ENCODE measurements around the gene CUL3. TPM values are rescaled to one million over a fixed set of nuclear protein-coding genes. Genes with fewer than 3 reads are reported as not detected.

Gene CUL3
- total and polyA plus RNA-seq, 8 donors: 70.9 to 116 (median 98.1) TPM

- intact Hi-C loops (cut with DNase I): no loop called here
- DNase-seq (no peak), ATAC-seq (no peak)
- TF ChIP-seq CTCF (IDR thresholded peaks at IDR 0.05): no peak
- no peaks in the 10 kb centered on the region for H3K27me3 ChIP-seq
- no peaks in the 10 kb centered on the region for H3K9me3 ChIP-seq
- no peak overlapping the region for H3K27ac ChIP-seq
- H3K4me3 ChIP-seq: no peak overlapping the region
- no peaks in the 10 kb centered on the region for H3K36me3 ChIP-seq
- H3K4me1 ChIP-seq: peaks cover 9 to 87% of the 10 kb centered on the region in 2 donors
Measured at GRCh38 chr2:224580248-224580647, 4.9 kb downstream of the CUL3 start.

- no peak overlapping the region for H3K4me3 ChIP-seq
- no peak for TF ChIP-seq CTCF (IDR thresholded peaks at IDR 0.05)
- no peaks in the 10 kb centered on the region for H3K27me3 ChIP-seq
- DNase-seq: no peak
- H3K27ac ChIP-seq: no peak overlapping the region
- intact Hi-C loops (cut with DNase I): no loop called here
- peak; percentile 40 for ATAC-seq
- H3K4me1 ChIP-seq: peaks cover 14 to 95% of the 10 kb centered on the region in 2 donors
- no peaks in the 10 kb centered on the region for H3K36me3 ChIP-seq
- H3K9me3 ChIP-seq: no peaks in the 10 kb centered on the region
Measured at GRCh38 chr2:224579411-224579810, 5.8 kb downstream of the CUL3 start.

- no peaks in the 10 kb centered on the region for H3K36me3 ChIP-seq
- no peak overlapping the region for H3K27ac ChIP-seq
- TF ChIP-seq CTCF (IDR thresholded peaks at IDR 0.05): no peak
- ATAC-seq: no peak
- peaks cover 16 to 98% of the 10 kb centered on the region in 2 donors for H3K4me1 ChIP-seq
- H3K27me3 ChIP-seq: no peaks in the 10 kb centered on the region
- no peak overlapping the region for H3K4me3 ChIP-seq
- intact Hi-C loops (cut with DNase I): no loop called here
- no peaks in the 10 kb centered on the region for H3K9me3 ChIP-seq
- DNase-seq: no peak
Measured at GRCh38 chr2:224577541-224577940, 7.6 kb downstream of the CUL3 start.

GRCh38 chr2:224576088-224576715 lies 9.0 kb downstream of the CUL3 start:
- DNase-seq (no peak), ATAC-seq (no peak)
- no peak for TF ChIP-seq CTCF (IDR thresholded peaks at IDR 0.05)
- intact Hi-C loops (cut with DNase I): no loop called here
- Histone ChIP-seq H3K27ac (no peak overlapping the region), H3K9me3 (no peaks in the 10 kb centered on the region), H3K4me1 (peaks cover 16 to 90% of the 10 kb centered on the region in 2 donors), H3K27me3 (no peaks in the 10 kb centered on the region), H3K4me3 (no peak overlapping the region), H3K36me3 (no peaks in the 10 kb centered on the region)

GRCh38 chr2:224574423-224575084 lies 10.6 kb downstream of the CUL3 start:
- ATAC-seq: peak; percentile 56
- H3K4me3 ChIP-seq: no peak overlapping the region

More at GRCh38 chr2:224574423-224575084, 10.6 kb downstream of the CUL3 start:
- no peak for TF ChIP-seq CTCF (IDR thresholded peaks at IDR 0.05)
- Histone ChIP-seq H3K27ac (peak overlapping the region in 1 of 2 donors; percentile 14), H3K36me3 (no peaks in the 10 kb centered on the region), H3K9me3 (no peaks in the 10 kb centered on the region), H3K27me3 (no peaks in the 10 kb centered on the region), H3K4me1 (peaks cover 26 to 90% of the 10 kb centered on the region in 2 donors)
- no peak for DNase-seq
- intact Hi-C loops (cut with DNase I): no loop called here
